Measurements from ENCODE around the gene ST6GAL1.

GRCh38 chr3:187088701-187089100 lies 158.4 kb downstream of the ST6GAL1 start:
- no peak for TF ChIP-seq CTCF (IDR thresholded peaks at IDR 0.05)
- TF ChIP-seq EP300 (IDR thresholded peaks at IDR 0.05), result no peak
